Activated naive CD4-positive, alpha-beta T cell treated with anti-CD3 and anti-CD28 coated beads, Interleukin-2, amount 10 ng/mL, durations not matched to agents 7 days and 5 days (primary cell): ENCODE results near the gene LHFPL2.

Experiments used
- CTCF ChIA-PET: fragments of 350-600 bp; sonication (Branson Sonifier 250); formaldehyde crosslinking; loops from one replicate; lab custom pipeline; 2021; ENCODE audit warnings: antibody characterized with exemption; lab: Charles Lee
- DNase-seq: peaks from one replicate; pipeline ENCODE4 v3.0.0-alpha.2; 2020
- H3K27ac Mint-ChIP-seq: one replicate; pipeline ENCODE4 v1.8.0; 2021; ENCODE audit warnings: mild to moderate bottlenecking, moderate library complexity, mixed read lengths
- H3K27me3 Mint-ChIP-seq: one replicate; pipeline ENCODE4 v1.8.0; 2021; ENCODE audit warnings: mild to moderate bottlenecking, mixed read lengths
- H3K36me3 Mint-ChIP-seq: one replicate; pipeline ENCODE4 v1.8.0; 2021; ENCODE audit warnings: mixed read lengths
- H3K4me1 Mint-ChIP-seq: one replicate; pipeline ENCODE4 v1.8.0; 2021; ENCODE audit warnings: mixed read lengths
- H3K4me3 Mint-ChIP-seq: one replicate; pipeline ENCODE4 v1.8.0; 2021; ENCODE audit warnings: mild to moderate bottlenecking, moderate library complexity, mixed read lengths
- H3K9me3 Mint-ChIP-seq: one replicate; pipeline ENCODE4 v1.8.0; 2021; ENCODE audit warnings: mixed read lengths

Gene LHFPL2

DNA sequence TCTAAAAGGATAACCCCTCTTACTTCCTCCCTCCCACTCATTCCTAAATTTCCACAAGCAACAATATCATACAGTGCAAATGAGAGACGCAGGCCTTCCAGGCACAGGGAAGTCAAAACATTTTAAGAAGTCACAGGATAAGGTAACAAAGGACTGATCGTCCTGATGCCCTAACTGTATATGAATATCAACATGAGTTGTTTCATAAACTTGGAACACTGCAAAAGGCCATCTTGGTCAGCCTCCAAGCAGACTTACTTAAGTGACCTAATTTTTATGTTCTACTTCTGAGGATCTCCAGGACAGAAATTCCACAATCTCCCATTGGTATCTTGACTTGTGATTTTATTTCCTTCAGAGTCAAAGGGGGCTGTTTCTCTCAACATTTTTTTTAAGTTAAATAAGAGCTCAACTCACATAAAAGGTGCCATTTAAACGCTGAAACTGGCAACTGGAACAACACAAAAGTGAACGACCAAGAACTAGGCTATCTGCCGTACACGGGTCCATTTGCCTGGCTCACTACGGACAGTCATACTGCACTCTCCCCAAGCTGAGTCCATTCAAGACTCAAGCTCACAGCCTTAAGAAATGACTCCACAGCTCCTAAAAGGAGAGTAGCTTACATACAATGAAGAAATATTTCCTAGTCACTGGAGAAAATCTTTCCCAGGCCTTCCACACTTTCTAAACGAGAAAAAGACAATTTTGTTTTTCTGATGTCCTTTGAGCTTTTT, 71.3 kb downstream of the LHFPL2 start:
- CTCF ChIA-PET: interaction anchor here (1.0 kb wide), 1 partner anchor 383 kb away, joined by 3 read pairs; no protein-coding TSS in a partner anchor
- H3K27ac Mint-ChIP-seq: no peak overlapping the region

DNA sequence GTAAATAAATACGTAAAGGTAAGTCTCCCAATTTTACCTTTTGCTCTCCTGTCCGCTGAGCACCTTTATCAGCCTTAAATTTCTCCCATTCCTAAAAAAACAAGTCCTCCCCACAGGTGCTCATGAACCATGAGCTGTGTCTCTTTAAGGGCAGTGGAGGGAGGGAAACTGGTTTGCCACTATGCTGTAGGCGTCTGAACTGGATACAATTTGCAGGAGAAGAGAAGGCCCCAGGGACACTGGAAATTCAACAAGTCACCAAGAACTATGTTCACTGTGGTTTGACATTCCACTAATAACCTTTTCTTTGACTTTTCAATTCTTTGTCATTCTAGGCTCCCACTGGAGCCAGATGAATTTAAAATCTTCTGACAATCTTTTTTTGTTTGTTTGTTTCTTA, 72.2 kb downstream of the LHFPL2 start:
- no peak for DNase-seq
- Mint-ChIP-seq H3K27me3 (peaks cover 4% of the 10 kb centered on the region), H3K9me3 (no peaks in the 10 kb centered on the region), H3K36me3 (no peaks in the 10 kb centered on the region), H3K4me1 (no peaks in the 10 kb centered on the region), H3K4me3 (no peak overlapping the region), H3K27ac (no peak overlapping the region)
- CTCF ChIA-PET: no interaction called here

More for the DNA sequence above, 71.3 kb downstream of the LHFPL2 start:
- no peak overlapping the region for H3K4me3 Mint-ChIP-seq
- no peak for DNase-seq
- H3K9me3 Mint-ChIP-seq: no peaks in the 10 kb centered on the region
- no peaks in the 10 kb centered on the region for H3K4me1 Mint-ChIP-seq
- peaks cover 4% of the 10 kb centered on the region for H3K27me3 Mint-ChIP-seq
- H3K36me3 Mint-ChIP-seq: no peaks in the 10 kb centered on the region

DNA sequence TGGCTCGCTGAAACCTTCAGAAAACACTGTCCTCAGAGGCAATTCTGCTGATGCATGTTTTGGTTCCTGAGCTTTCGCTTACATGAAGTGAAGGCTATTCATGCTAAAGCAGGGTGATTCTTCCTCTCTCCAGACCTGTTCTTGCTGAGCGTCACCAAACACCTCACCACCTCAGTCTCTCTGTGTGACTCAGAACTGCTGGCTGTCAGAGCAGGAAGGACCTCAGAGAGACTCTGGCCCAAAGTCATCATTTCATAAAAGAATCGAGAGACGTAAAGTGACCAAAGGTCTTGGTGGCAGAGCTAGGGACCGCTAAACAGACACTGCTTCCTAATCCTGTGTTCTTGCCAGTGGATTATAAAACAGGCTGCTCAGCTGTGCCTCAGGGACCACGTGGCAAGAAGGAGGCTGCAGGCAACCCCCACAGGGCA, 73.8 kb downstream of the LHFPL2 start:
- CTCF ChIA-PET: no interaction called here

DNA sequence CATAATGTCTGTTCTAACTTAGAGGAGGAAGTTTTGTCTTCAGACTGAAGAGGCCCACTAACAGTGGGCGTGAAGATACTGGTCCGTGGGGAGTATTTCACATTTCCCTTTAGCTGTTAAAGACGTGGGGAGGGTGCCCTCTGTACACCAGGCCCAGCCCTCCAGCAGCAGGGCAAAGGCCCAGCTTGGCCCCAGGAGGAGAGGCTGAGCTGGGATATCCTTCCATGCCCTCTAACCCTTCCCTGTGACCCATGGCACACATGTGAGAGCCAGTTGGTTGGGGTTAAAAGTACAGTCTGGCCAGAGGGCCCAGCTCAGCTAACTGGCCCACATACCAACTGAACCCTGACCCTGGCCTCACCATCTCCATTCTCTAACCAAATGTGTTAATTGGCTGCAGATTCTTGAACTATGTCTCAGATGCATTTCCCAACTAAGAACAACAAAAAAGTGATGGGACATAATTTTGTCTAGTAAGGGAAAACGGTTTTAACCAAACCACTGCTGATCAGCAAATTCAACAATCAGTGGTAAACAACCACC, 74.4 kb downstream of the LHFPL2 start:
- Mint-ChIP-seq H3K9me3 (no peaks in the 10 kb centered on the region), H3K27me3 (peaks cover 4% of the 10 kb centered on the region), H3K36me3 (no peaks in the 10 kb centered on the region), H3K27ac (no peak overlapping the region), H3K4me1 (no peaks in the 10 kb centered on the region), H3K4me3 (no peak overlapping the region)
- no peak for DNase-seq
- CTCF ChIA-PET: no interaction called here

More for the DNA sequence above, 73.8 kb downstream of the LHFPL2 start:
- Mint-ChIP-seq H3K4me1 (no peaks in the 10 kb centered on the region), H3K4me3 (no peak overlapping the region), H3K27ac (no peak overlapping the region), H3K9me3 (no peaks in the 10 kb centered on the region), H3K36me3 (no peaks in the 10 kb centered on the region), H3K27me3 (peaks cover 4% of the 10 kb centered on the region)
- no peak for DNase-seq

DNA sequence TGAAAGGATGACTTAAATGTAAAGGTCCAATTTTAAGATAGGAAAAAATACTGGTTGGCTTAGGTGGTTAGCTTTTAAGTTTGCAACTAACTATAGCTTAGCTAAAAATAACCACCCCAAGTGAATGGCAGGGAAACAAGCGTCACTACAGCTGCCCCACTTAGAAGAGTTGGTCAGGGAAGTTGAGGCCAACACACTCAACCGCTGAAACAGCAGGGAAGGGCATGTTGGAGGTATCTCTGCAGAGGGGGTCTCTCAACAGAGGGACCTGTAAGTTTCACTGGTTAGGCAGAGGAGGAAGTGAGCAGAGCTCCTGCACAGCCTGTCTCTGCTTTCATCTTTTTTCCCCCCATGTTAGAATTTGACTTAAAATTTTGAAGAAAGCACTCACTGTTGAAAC, 75.3 kb downstream of the LHFPL2 start:
- Mint-ChIP-seq H3K27me3 (peaks cover 4% of the 10 kb centered on the region), H3K4me1 (no peaks in the 10 kb centered on the region), H3K9me3 (no peaks in the 10 kb centered on the region), H3K36me3 (no peaks in the 10 kb centered on the region), H3K4me3 (no peak overlapping the region), H3K27ac (no peak overlapping the region)
- CTCF ChIA-PET: no interaction called here
- DNase-seq: no peak

DNA sequence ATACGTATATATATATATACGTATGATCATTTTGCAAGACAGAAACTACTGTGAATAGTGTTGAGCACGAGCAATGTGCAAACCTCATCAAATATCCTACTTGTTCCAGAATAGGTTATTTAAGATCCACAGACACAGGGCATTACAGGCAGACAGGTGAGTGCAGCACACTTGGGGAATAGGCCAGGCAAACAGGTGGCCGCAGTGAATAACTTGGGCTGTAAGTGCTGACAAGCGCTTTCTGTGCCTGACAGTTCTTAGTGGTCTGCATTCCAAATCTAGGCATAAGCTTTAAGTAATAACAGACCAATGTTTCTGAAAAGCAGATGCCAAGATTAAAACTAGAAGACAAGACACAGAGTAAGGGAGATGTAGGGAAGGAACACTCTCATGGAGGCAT, 77.9 kb downstream of the LHFPL2 start:
- no peak overlapping the region for H3K4me3 Mint-ChIP-seq
- H3K27ac Mint-ChIP-seq: no peak overlapping the region
- peaks cover 4% of the 10 kb centered on the region for H3K27me3 Mint-ChIP-seq
- CTCF ChIA-PET: no interaction called here
- H3K4me1 Mint-ChIP-seq: no peaks in the 10 kb centered on the region
- H3K36me3 Mint-ChIP-seq: no peaks in the 10 kb centered on the region
- no peak for DNase-seq
- H3K9me3 Mint-ChIP-seq: no peaks in the 10 kb centered on the region

DNA sequence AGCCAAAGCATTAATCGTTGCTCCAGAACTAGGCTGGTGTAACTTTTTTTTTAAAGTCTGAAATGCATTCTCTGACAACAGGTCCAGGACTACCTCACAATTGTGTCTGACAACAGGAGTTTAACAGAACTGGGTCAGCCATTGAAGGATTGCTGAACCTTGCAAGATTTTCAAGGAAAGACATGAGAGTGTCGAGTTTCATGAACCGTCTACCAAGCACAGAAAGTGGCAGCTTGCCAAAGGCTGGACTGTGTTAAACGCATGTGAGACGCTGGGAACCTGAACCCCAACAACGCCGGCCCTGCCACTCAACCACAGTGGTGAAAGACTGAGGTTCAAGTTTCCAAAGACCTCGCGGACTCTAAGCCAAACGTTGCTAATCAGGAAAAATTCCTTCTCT, 79.1 kb downstream of the LHFPL2 start:
- Mint-ChIP-seq H3K4me1 (no peaks in the 10 kb centered on the region), H3K36me3 (no peaks in the 10 kb centered on the region), H3K27ac (no peak overlapping the region), H3K27me3 (peaks cover 4% of the 10 kb centered on the region), H3K4me3 (no peak overlapping the region), H3K9me3 (no peaks in the 10 kb centered on the region)
- no peak for DNase-seq
- CTCF ChIA-PET: no interaction called here

DNA sequence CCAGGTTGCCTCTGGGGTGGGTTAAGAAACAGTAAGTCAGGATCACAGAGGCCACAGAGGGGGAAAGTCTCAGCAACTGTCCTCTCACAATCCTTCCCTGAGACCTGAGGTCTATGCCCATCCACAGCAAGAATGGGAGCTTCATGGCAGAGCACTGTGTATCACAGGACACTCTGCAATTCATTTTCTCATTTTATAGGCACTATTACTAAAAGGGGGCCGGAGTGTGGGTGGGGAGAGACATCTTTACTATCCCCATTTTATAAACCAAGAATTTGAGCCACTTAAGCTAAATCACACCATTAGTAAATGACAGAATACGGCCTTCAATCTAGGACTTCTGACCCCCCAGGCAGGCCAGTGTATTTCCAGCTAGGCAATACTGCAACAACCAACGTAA, 79.9 kb downstream of the LHFPL2 start:
- H3K27me3 Mint-ChIP-seq: peaks cover 4% of the 10 kb centered on the region
- H3K9me3 Mint-ChIP-seq: no peaks in the 10 kb centered on the region
- H3K36me3 Mint-ChIP-seq: no peaks in the 10 kb centered on the region
- no peak for DNase-seq
- CTCF ChIA-PET: no interaction called here
- H3K27ac Mint-ChIP-seq: no peak overlapping the region
- no peaks in the 10 kb centered on the region for H3K4me1 Mint-ChIP-seq
- H3K4me3 Mint-ChIP-seq: no peak overlapping the region

DNA sequence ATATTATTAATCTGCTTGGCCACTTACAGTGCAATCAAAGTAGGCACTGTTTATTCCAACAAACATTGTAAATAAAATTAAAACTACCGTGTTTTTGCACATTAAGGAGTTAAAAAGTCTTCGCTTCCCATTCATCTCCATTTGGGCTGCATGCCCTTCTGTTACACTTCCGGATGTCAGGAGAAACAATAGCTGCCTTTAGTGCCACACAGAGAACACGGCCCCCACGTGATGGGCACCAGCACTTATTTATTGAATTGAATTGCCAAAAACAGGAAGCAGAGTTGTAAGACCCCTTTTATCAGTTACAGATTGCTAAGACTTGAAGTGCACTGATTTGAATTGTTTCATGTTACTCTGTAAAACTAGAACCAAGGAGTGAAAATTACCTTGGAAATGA, 80.4 kb downstream of the LHFPL2 start:
- H3K36me3 Mint-ChIP-seq: no peaks in the 10 kb centered on the region
- DNase-seq: no peak
- H3K4me3 Mint-ChIP-seq: no peak overlapping the region
- no peaks in the 10 kb centered on the region for H3K9me3 Mint-ChIP-seq
- no peak overlapping the region for H3K27ac Mint-ChIP-seq
- H3K4me1 Mint-ChIP-seq: no peaks in the 10 kb centered on the region
- CTCF ChIA-PET: no interaction called here
- H3K27me3 Mint-ChIP-seq: peaks cover 4% of the 10 kb centered on the region

DNA sequence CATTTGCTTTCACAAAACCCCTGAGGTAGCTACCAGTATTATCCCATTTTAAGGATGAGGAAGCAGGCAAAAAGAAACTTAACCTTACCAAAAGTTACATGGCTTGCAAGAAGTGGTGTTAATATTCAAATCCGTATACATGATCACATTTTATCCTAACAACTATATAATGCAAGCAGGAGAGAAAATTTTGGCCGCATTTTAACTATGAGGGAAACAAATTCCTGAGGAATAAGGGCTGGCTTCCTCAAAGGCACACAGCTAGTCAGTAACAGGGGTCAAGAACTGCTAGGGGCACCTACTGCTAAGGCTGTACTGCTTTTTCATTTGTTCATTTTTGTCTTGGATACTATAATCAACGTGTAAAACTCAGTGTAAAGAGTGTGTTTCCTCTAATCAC, 81.0 kb downstream of the LHFPL2 start:
- Mint-ChIP-seq H3K4me1 (no peaks in the 10 kb centered on the region), H3K27ac (no peak overlapping the region), H3K4me3 (no peak overlapping the region), H3K27me3 (no peaks in the 10 kb centered on the region), H3K9me3 (no peaks in the 10 kb centered on the region), H3K36me3 (no peaks in the 10 kb centered on the region)
- CTCF ChIA-PET: no interaction called here
- DNase-seq: no peak

DNA sequence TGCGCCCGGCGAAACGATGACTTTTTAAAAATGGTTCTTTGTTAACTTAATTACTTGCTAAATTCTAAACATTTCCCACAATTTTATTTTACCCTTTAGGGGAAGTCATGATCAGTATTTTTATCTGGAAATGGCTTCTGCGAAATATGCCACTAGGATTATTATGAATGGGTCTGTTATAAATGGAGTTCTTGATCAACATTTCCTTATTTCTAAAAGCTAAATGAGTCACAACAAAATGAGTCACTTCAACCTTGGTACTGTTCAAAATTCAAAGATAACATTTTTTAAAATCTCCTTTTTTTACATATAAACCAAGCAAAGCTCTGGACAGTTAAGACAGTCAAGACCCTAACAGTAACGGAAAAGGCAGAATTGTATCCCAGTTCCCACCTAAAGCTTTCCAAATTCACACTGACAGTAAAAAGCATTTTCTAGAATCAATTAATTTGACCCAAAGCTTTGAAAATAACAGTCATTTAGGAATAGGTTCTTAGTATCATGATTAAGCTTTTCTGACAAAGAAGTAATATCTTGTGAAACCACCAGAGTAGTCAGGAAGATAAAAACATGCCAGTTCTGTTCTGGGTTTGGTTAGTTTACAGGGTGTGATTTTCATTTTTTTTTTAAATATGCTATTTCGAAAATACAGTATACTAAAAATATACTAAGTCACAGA, 81.7 kb downstream of the LHFPL2 start:
- DNase-seq: no peak

DNA sequence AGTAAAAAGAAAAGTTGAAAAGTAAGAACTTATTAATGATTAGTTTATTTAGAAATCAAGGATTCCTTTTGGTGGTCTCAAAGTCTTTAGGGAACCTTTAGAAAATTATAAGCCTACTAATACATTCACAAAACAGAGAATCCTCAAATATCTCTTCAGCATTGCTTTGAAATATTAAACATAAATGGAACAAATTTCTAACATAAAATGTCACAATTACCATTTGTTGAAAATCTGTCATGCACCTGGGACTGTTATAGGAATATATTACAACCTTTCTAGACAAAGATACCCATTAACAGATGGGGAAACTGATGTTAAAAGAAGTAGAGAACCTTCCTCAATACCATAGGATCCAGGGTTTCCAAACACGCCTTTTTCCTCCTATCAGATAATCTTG, 83.2 kb downstream of the LHFPL2 start:
- CTCF ChIA-PET: no interaction called here
- H3K27me3 Mint-ChIP-seq: peaks cover 12% of the 10 kb centered on the region
- H3K36me3 Mint-ChIP-seq: no peaks in the 10 kb centered on the region
- DNase-seq: no peak
- H3K4me1 Mint-ChIP-seq: no peaks in the 10 kb centered on the region
- H3K9me3 Mint-ChIP-seq: no peaks in the 10 kb centered on the region
- H3K27ac Mint-ChIP-seq: no peak overlapping the region
- H3K4me3 Mint-ChIP-seq: no peak overlapping the region

More for the DNA sequence above, 81.7 kb downstream of the LHFPL2 start:
- H3K9me3 Mint-ChIP-seq: no peaks in the 10 kb centered on the region
- H3K4me3 Mint-ChIP-seq: no peak overlapping the region
- H3K27ac Mint-ChIP-seq: no peak overlapping the region
- no peaks in the 10 kb centered on the region for H3K4me1 Mint-ChIP-seq
- peaks cover 3% of the 10 kb centered on the region for H3K27me3 Mint-ChIP-seq
- CTCF ChIA-PET: no interaction called here
- no peaks in the 10 kb centered on the region for H3K36me3 Mint-ChIP-seq

DNA sequence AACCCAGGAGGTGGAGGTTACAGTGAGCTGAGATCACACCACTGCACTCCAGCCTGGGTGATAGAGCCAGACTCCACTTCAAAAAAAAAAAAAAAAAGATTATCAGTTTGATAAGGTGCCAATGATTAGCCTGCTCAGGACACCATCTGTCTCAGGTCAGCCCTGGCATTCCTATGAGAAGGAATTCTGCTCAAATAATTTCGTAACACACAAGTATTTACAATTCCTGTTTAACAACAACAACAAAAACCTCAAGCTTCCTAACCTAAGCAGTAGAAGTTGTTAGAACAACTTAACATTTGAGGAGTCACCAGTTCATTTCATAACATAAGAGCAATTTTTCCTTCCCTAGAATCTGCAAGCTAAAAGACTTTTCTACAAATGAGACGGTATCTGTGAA, 85.0 kb downstream of the LHFPL2 start:
- Mint-ChIP-seq H3K36me3 (no peaks in the 10 kb centered on the region), H3K27ac (no peak overlapping the region), H3K9me3 (no peaks in the 10 kb centered on the region), H3K4me3 (no peak overlapping the region), H3K4me1 (no peaks in the 10 kb centered on the region), H3K27me3 (peaks cover 15% of the 10 kb centered on the region)
- no peak for DNase-seq
- CTCF ChIA-PET: no interaction called here

DNA sequence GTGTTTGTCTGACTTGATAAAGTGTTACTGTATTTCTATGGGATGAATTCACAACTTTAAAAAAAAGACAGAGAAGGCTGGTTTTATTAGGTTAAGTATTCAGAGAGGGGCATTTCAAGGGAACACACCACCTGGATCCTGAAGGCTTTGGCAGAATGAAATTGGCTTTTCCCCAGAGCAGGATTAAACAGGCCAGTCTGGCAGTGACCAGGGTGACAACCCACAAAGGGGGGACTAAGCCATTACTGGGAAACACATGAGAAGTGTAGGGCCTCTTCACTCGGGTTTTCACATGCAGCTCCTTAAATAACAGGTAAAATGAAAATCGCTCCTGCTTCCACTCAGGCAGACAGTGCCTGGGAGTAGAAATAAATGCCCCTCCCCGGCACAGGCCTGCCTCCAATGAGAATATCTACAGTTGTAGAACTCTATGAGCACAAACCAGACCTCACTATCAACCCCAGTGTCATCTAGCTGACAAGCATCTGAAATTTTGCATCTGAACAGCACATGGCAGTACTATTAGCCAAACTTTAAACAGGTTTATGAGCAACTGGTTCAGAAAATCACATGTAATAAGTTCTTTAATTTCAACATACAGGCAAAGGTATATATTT, 85.8 kb downstream of the LHFPL2 start:
- Mint-ChIP-seq H3K27ac (no peak overlapping the region), H3K4me1 (no peaks in the 10 kb centered on the region), H3K27me3 (peaks cover 18% of the 10 kb centered on the region), H3K4me3 (no peak overlapping the region), H3K36me3 (no peaks in the 10 kb centered on the region), H3K9me3 (no peaks in the 10 kb centered on the region)
- CTCF ChIA-PET: no interaction called here
- no peak for DNase-seq
